NK-92 (cell line): ENCODE data around the gene FOXR1.

ENCODE experiments used
- DNase-seq: peaks from one replicate; lab custom pipeline; 2025; ENCODE audit not compliant: unreplicated experiment; lab: John Stamatoyannopoulos, UW

Gene FOXR1, protein sequence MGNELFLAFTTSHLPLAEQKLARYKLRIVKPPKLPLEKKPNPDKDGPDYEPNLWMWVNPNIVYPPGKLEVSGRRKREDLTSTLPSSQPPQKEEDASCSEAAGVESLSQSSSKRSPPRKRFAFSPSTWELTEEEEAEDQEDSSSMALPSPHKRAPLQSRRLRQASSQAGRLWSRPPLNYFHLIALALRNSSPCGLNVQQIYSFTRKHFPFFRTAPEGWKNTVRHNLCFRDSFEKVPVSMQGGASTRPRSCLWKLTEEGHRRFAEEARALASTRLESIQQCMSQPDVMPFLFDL

DNA sequence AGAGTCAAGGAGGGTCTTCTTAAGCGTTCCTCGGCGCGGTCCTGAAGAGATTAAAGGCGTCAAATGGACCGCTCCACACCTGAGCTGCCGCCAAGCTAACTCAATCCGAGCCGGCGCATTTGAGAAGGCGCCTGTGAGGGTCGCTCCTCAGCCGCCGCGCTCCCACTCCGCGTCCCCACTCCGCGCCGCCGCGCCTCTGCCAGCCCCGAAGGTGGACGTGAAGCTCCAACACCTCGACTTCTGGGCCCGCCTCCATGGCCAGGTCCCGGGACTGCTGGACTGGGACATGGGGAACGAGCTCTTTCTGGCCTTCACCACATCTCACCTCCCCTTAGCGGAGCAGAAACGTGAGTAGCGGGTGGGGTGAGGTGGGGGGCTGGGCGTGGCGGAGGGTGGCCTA, at the start of gene FOXR1:
Gene FOXR1 (plus strand): TSS at position 116 of the 400 bp plus-strand sequence. CDS start 171 bp downstream, at position 287.
- DNase-seq, result no peak

DNA sequence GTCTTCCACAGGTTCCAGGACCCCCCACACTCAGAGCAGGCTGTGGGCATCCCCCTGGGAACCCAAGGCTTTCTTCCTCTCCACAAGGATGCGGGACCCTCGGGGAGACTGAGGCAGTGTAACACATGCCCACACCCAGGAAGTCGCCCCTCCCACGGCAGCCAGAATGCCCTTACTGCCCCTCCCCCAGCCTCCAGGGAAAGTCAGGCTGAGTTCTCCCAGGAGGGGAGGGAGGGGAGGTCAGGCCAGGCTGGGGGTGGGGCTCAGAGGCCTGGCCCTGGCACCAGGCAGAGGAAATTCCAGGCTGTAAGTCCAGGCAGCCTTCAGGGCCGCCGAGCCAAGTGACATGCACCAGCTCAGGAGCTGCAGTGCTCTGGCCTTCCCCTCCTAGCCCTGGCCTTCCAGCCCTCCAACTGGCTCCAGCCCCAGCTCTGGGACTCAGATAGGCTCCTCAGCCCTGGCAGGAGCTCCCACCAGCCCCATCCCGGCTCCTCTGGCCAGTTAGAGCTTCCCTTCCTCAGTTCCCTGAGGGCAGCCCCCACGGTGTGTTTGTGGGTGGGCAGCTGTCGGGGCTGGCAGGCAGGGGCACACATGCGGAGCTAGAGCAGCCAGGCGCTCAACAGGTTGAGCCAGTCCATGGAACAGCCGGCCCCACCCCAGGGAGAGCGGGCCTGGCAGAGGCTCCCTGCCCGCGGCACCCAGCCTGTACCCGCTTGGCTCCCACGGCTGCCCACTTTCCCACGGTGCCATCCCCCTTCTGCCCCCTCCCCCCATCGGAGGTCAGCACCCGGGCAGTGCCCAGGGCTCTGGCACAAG, 49.4 kb upstream of the FOXR1 start:
- DNase-seq, result no peak

DNA sequence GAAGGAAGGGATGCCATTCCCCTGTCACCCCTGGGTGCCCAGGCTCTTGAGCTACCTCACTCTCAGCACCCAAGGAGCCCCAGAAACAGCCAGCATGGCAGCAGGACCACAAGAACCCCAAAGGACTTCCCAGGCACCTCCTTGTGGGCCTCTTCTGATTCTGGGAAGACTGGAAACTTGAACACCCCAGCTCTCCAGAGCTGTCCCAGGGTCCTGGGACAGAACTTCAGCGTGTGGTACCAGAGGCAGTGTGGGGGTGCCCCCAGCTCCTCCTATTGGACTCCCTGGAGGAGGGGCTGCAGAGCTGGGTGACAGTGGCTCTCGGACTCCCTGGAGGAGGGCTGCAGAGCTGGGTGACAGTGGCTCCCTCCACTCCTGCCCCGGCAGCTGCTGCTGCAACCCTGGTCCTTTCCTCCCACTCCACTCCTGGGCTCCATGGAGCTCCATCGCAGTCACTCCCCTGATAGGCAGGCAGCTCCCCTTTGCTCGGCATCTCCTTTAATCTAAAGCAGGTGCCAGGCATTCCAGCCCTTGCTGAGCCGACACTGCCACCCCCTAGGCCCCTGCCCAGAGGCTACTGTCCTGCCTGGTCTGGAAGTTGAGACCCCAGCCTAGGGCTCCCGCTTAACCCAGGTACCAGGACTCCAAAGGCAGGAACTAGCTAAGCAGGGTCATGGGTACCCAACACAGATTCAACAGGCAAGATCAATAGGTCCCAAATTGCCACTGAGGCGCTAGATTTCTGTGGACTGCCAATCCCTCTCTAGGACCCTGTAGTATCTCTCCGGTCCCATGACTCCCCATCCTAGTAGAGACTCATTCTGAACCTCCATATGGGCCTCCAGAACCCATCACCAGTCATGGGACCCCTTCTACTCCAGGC, 48.6 kb upstream of the FOXR1 start:
- no peak for DNase-seq

DNA sequence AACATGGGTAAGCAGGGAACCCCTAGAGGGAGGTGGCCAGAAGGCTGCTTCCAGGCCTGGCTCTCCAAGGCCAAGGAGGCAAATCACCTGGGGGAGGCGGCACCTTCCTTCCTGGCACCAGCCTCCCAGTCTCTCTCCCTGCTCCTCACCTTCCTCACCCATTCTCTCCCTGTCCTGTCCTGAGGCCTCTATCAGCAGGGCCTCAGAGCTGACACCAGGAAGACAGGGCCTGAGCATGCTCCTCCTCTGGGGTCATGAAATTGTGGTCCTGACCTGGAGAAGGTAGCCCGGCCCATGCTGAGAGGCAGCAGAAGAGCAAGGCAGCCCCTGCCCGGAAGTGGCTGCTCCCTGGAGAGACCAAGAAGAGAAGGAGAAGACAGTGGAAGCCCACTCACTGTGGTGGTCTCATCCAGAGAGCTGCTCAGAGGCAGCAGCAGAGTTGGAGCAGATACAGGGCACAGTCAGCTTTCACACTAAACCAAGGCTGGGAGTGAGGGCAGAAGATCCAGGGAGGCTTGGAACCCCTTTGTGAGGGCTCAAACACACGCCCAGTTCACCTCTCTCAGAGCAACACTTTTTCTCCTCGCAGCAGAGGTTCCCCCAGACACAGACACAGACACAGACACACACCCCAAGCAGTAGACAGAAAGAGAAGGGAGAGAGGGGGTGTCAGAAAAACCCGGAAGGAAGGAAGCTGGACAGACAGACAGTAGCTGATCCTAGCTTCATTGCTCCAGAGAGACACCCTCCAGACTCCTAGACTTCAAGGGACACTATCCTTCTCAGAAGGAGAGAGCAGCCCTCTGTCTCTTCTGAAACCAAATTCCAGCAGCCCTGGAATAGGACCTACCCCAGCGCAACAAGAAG, 47.6 kb upstream of the FOXR1 start:
- DNase-seq, result no peak

DNA sequence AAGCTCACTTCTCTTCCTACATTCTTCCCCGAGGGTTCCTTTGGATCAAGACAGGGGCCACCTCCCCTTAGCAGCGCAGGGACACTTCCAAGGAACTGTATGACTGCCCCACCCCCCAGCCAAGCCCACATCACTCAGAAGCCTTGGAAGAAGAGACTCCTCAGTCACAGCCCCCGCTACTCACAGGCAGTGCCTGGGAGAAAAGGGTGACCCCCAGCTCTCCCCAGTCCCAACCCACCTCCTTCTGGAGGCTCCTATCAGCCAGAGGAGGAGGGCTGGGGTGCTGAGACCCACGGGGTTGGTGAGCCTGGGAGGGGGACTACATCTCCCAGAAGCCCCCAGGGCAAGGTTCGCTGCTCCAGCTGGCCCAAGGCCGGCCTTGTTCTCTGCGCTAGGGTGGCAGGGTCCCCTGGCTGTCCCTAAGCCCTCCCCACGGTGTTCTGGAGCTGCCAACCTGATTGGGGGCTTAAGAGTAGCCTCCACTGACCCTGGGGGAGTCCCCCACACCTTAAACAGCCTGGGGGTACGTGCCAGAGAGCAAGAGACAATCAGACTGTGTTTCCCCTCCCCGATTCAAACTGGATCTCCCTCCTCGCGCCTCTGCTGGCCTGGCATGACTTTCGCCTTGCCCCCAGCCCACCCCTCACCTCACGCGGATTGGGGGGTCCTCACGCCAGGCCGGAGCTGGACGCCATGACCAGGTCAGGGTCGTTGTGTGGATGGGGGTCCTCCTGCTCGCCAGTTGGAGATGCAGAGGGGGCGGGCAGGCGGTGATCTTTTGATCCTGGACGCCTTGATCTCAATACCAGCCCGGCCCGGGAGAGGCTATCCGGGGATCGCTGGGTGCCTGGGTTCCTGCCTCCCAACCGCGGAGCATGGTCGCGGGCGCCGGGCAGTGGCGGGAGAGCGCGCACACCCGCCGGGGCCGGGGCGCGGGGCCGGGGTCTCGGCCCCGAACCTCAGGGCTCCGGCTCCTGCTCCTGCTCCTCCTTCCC, 46.7 kb upstream of the FOXR1 start:
- DNase-seq, result no peak

- no peak for DNase-seq
Observed at GRCh38 chr11:118927554-118928100, 43.9 kb upstream of the FOXR1 start.

DNA sequence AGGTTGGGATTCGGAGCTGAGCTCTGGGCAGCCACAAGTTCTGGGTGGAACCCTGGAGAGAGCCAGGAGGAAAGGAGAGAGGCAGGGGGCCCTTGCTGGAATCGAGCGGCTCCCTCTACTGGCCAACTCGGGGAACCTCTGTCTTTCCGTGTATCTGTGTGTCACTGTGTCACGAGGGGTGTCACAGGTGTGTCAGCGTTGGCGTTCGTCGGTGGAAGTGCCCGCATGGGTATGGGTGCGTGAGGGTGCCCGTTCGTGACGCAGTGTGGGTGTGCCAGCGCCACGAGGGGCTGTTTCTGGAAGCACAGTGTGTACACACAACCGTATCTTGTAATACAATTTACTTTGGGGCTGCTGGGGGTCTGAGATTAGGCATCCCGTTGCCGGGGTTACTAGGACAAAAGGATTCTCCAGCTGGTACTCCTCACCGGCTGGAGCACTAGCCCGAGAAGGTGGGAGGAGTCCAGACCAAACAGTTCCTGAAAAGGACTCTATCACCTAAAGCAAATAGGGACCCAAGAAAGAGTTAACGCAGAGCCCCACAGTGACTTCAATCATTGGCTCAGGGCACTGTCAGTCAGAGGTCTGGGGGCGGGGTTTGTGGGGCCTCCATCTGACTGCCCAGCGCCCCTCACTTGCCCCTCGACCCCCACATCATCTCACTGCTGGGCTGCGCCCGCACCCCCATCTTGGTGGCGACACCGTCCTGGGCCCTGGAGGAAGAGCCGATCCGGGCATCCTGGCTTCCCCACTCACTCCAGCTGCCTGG, 43.3 kb upstream of the FOXR1 start:
- DNase-seq, result peak; percentile 71

- DNase-seq, result no peak
Observed at GRCh38 chr11:118928870-118929500, 42.6 kb upstream of the FOXR1 start.

DNA sequence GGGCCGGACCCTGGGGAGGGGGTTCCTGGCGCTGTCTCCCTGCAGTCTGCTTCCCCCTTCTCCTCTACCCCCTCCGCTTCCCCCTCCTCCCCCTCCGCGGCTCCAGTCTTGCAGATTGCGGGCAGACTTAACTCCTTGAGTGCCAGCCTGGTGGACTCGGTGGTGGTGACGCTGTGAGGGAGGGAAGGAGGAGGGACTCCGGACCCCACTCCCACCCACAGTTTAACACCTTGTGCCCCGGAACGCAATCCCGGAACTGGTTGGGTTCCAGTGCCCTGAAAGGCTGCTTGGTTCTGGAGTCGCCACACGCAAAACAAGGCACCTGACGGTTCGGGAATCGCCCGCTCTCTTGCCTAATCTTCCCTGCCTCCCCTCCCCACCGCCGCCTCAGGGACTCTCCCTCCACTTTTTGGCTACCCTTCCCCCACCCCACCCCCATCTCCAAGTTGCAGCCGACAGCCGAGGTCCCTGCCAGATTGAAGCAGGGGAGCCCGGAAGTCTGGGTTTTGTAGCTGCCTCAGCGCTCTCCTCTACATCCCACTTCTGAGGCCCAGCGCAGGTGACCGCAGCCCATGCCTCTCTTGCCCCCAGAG, 42.0 kb upstream of the FOXR1 start:
- DNase-seq, result no peak

- no peak for DNase-seq
Observed at GRCh38 chr11:118930094-118930712, 41.4 kb upstream of the FOXR1 start.

DNA sequence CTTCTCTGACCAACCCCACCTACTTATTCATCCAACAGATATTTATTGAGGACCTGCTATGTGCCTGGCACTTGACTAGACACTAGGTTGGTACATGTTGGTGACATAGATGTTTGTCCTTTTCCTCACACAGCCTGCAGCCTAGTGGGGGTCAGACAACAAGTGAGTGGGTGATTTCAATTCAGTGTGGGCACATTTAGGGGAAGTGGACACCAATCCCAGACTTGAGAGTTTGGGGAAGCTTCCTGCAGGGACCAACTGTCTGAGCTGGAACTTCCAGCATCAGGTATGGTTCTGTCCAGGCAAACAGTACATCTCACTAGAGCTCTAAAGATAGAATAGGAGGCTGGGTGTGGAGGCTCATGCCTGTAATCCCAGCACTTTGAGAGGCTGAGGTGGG, 40.0 kb upstream of the FOXR1 start:
- DNase-seq, result no peak

GRCh38 chr11:118933486-118933885, 38.1 kb upstream of the FOXR1 start:
- no peak for DNase-seq

GRCh38 chr11:118935376-118935775, 36.2 kb upstream of the FOXR1 start:
- no peak for DNase-seq

DNA sequence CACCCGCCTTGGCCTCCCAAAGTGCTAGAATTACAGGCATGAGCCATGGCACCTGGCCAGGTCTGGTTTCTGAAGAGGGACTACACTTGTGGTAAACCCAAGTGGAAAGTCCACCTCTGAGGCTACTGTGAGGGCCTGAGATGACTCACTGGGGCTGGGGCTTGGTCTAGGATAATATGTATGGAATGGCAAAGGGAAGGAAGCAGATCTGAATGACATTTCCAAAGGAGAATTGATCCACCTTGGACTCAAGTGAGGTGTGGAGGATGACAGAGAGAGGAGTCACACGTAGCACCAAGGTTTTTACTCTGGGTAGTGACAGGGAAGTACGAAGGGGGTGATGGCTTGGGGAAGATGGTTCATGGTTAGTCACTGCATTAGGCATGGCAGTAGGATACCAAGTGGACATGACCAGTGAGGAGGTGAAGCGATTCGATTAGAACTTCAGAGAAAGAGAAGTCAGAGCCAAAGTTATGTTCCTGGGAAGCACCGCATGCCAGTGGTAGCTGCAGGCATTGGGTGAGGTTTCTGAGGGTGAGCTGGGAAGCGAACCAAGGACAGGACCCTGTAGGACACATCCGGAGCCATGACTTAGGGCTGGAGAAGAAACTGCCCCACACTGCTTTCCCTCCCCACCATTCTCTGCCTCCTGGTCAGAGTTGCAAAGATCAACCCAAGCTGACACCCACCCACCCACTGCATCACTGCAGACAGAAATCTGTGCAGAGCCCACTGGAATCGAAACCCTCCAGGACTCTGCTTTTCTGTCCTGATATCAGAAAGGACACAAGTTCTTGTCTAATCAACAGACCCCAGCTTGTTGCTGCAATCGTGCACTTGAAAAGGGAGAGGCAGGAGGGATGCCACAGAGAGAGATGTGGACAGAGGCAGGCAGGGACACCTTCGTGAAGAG, 32.8 kb upstream of the FOXR1 start:
- no peak for DNase-seq

DNA sequence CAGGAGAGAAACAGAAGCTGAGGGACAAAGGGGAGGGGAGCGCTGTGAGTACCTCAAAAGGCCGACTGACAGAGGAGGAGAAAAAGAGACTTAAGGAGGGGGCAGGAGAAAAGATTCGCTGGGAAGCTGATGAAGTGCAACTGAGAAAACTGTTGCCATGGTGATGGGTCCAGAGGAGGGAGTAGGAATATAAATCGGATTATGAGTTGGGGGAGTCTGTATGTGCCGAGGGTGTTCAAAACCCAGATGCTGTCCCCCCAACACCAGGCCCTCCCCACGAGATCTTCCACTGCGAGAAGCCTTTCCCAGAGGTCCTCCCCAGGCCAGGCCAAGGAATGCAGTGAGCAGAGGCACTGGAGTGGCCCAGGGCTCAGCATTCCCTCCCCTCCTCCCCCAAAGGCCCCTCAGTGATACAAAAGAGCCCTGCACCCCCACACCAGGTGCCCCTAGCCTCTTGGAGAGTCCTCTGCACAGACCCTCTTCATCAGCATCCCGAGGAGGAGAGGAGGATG, 32.1 kb upstream of the FOXR1 start:
- DNase-seq, result no peak
